Prostate gland (tissue), 2 donors: ENCODE results near the gene PCYOX1L.

Source experiments
- CTCF ChIP-seq, 4 experiments: fragments of 200-600 bp in 2 of 4; fragments of 450-650 bp in 2 of 4; sonication (generic) in 2 of 4; IDR thresholded peaks; 1 replicate in 3 of 4; 2 replicates in 1 of 4; pipeline ENCODE4 v1.5.1; 2016 to 2019; ENCODE audit warnings: antibody characterized with exemption in 4 of 4, mild to moderate bottlenecking in 2 of 4, moderate library complexity in 2 of 4
- POLR2A ChIP-seq: fragments of 450-650 bp; IDR thresholded peaks from one replicate; pipeline ENCODE4 v1.6.1; 2016; ENCODE audit warnings: antibody characterized with exemption, mild to moderate bottlenecking
- POLR2AphosphoS5 ChIP-seq: sonication (generic); formaldehyde crosslinking; IDR thresholded peaks from one replicate; pipeline ENCODE4 v1.6.1; 2017; ENCODE audit warnings: antibody characterized with exemption

GRCh38 chr5:149388498-149389190, 30.8 kb downstream of the PCYOX1L start:
- TF ChIP-seq CTCF (IDR thresholded peaks at IDR 0.05) (no peak), POLR2A (no peak), POLR2AphosphoS5 (peak; percentile 16)
